Mucosa of descending colon (tissue), 3 donors: ENCODE measurements around the gene ATPAF1. TPM values are rescaled to one million over a fixed set of nuclear protein-coding genes. Genes with fewer than 3 reads are reported as not detected.

Experiments used
- ATAC-seq: fragments of 200-7000 bp; cut with Tn5 transposase; one replicate; pipeline ENCODE4 v1.9.1; 2020; ENCODE audit warnings: mild to moderate bottlenecking, moderate library complexity
- DNase-seq, 3 donors: peaks; one replicate each; pipeline ENCODE4 v3.0.0-alpha.2; 2020
- H3K36me3 ChIP-seq: fragments of 200-600 bp; one replicate; pipeline ENCODE4 v1.8.0; 2021; ENCODE audit warnings: low read depth, mild to moderate bottlenecking
- H3K4me1 ChIP-seq: fragments of 200-600 bp; one replicate; pipeline ENCODE4 v1.8.0; 2021; ENCODE audit warnings: low read depth, mild to moderate bottlenecking
- H3K4me3 ChIP-seq: fragments of 200-600 bp; one replicate; pipeline ENCODE4 v1.8.0; 2021; ENCODE audit warnings: mild to moderate bottlenecking
- H3K9me3 ChIP-seq: fragments of 200-600 bp; one replicate; pipeline ENCODE4 v1.8.0; 2021; ENCODE audit warnings: mild to moderate bottlenecking
- intact Hi-C, 2 donors: fragments of 100-400 bp; cut with DNase I in 1 of 2; cut with micrococcal nuclease in 1 of 2; formaldehyde crosslinking; loops; one replicate each; pipeline versions ENCODE4 v1.11.0 to v1.11.1; 2022; cut with DNase I, micrococcal nuclease
- total RNA-seq, 3 donors: library from RNA; stranded (reverse); fragmentation: NEBNext Ultra II Directional in 2 of 3; extraction: Animal tissue kit (Norgen Biotek cat#: 25700) in 2 of 3; gene quantifications; one replicate each; pipeline versions ENCODE4 v1.2.1 to v1.2.4, GENCODE V29; 2021 to 2023
- TF ChIP-seq, protein P1 (sequence below): fragments of 200-600 bp; IDR thresholded peaks from one replicate; pipeline ENCODE4 v1.8.0; 2022; ENCODE audit warnings: antibody characterized with exemption, mild to moderate bottlenecking
- donor health status: DM: no; HTN: no; CAD: no; lungs with moderate emphysema.
- donor health status: DM: no; HTN: no; CAD: no.
- donor health status: DM: no; HTN: yes; CAD: no.

The ATPAF1 gene
- total RNA-seq, 3 donors from 2014 or later, result 49.7 to 54.9 (median 52.6) TPM

DNA sequence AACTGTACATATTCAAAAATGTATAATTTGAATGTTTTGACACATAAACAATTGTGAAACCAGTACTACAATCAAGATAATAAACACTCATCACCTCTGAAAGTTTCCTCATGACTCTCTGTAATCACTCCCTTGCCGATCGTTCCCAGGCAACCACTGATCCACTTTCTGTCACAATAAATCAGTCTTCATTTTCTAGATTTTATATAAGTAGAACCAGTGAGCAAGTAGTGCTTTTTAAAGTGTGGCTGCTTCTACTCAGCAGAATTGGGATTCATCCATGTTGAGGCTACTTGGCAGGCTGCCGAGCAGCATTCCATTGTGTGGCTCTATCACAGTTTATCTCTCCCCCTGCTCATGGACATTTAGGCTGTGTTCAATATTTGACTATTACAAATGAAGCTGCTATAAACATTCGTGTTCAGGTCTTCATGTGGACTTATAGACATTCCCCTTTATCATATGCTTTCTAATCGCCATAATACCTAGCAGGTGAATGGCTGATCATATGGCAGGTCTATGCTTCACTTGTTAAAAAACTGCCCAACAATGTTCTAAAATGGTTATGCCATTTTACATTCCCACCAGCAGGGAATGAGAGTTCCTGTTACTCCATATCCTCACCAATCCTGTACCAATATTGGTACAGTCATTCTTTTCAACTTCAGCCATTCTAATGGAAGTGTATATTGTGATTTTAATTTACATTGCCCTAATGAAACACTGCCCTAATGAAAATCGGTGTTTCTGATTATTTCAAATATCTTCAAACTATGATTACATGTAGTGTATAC is 24.0 kb upstream of the ATPAF1 start:
- TF ChIP-seq, protein P1, sequence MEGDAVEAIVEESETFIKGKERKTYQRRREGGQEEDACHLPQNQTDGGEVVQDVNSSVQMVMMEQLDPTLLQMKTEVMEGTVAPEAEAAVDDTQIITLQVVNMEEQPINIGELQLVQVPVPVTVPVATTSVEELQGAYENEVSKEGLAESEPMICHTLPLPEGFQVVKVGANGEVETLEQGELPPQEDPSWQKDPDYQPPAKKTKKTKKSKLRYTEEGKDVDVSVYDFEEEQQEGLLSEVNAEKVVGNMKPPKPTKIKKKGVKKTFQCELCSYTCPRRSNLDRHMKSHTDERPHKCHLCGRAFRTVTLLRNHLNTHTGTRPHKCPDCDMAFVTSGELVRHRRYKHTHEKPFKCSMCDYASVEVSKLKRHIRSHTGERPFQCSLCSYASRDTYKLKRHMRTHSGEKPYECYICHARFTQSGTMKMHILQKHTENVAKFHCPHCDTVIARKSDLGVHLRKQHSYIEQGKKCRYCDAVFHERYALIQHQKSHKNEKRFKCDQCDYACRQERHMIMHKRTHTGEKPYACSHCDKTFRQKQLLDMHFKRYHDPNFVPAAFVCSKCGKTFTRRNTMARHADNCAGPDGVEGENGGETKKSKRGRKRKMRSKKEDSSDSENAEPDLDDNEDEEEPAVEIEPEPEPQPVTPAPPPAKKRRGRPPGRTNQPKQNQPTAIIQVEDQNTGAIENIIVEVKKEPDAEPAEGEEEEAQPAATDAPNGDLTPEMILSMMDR, result no peak
- Histone ChIP-seq H3K9me3 (no peaks in the 10 kb centered on the region), H3K4me1 (peaks cover 18% of the 10 kb centered on the region), H3K4me3 (no peak overlapping the region), H3K36me3 (no peaks in the 10 kb centered on the region)
- peak in 1 of 3 donors; percentile 42 for DNase-seq
- ATAC-seq, result peak; percentile 46
- intact Hi-C loops, result no loop called here

DNA sequence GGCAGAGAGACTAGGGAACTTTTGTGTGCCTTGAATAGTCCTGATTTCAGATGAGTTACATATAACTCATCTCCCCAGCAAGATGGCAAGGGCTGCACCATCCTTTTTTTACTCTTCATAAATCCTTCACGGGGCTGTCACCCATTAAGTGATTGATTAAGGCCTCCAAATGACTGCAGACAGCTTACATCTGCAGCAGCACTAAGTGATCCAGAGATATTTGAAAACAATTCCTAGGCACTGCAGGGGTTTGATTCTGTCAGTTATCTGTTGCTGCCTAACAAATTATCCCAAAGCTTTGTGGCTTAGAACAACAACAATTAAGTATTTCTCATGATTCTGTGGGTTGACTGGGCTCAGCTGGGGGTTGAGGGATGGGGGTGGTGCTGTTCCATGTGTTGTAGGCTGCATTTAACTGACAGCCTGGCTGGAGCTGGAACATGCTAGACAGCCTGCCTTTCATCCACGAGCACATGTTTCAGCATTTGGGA is 22.8 kb upstream of the ATPAF1 start:
- DNase-seq (no peak), ATAC-seq (no peak)
- TF ChIP-seq, protein P1, result no peak
- Histone ChIP-seq H3K36me3 (no peaks in the 10 kb centered on the region), H3K4me3 (no peak overlapping the region), H3K9me3 (no peaks in the 10 kb centered on the region), H3K4me1 (peaks cover 29% of the 10 kb centered on the region)
- intact Hi-C loops, result no loop called here

DNA sequence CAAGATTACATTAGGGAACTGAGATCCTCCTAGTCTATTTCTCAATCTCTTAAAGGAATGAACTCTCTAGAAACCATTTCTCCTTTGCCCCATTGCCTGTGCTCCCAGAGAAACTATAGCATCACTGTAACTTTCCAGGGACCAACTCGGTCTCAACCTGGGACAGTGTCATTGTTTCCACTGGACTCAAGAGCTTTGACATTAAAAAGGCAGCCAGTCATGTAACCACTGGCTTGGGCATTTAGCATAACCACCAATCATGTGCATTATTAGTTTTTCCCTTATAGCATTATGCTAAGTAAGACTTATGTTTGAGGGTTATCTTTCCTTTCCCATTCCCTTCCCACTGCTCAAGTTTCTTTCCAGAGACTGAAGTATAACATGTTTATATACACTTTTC is 21.7 kb upstream of the ATPAF1 start:
- Histone ChIP-seq H3K4me3 (no peak overlapping the region), H3K36me3 (peaks cover under 1% of the 10 kb centered on the region), H3K9me3 (no peaks in the 10 kb centered on the region), H3K4me1 (peaks cover 34% of the 10 kb centered on the region)
- ATAC-seq (no peak), DNase-seq (no peak)
- TF ChIP-seq, protein P1, result no peak
- intact Hi-C loops, result no loop called here

DNA sequence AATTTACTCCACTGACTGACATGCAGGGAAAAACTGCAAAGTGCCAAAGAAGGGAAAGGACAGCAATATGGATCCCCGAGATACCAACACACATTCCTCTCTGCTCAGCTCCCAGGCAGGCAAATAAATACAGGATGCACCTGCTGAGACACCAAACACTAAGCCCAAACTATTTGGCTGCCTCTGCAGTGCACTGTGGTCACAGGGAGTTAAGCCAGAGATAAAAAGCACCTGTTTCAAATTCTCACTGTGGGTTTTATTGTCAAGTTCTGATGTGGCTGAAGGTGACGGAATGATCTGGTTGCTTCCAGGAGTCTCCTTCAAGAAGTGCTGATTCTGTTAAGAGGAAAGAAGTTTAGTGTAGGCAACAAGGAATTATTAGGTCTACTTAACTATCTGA is 21.2 kb upstream of the ATPAF1 start:
- DNase-seq (no peak), ATAC-seq (no peak)
- intact Hi-C loops, result no loop called here
- TF ChIP-seq, protein P1, result no peak
- Histone ChIP-seq H3K9me3 (no peaks in the 10 kb centered on the region), H3K4me3 (no peak overlapping the region), H3K4me1 (peaks cover 34% of the 10 kb centered on the region), H3K36me3 (peaks cover 5% of the 10 kb centered on the region)

DNA sequence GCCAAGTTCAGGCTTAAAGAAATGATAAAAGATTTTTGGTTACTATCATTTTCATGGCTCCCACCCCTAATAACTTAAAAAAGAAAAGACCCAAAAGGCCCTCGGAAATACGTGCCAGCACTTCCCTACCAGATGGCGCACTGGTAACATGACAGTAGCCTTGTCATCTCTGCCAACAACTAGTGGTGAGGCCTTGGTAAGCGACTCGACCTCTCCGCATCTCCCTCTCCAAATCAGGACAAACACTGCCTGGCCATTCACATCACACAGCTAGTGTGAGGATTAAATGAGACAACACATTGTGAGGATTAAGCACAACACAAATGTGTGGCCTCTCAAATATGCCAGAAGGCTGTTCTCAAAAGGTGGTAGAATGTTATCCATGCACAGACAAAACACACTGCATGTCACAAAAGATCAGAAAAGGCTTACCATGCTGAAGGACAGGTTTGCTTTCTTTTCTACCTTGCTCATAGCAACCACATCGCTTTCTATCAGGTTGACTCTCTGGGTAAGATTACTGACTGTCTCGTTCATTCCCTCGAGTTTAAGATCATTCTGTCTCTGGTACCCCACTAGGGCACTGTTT is 19.9 kb upstream of the ATPAF1 start:
- H3K36me3 ChIP-seq, result peaks cover 5% of the 10 kb centered on the region
- H3K9me3 ChIP-seq, result no peaks in the 10 kb centered on the region
- no peak overlapping the region for H3K4me3 ChIP-seq
- TF ChIP-seq, protein P1, result no peak
- ATAC-seq (no peak), DNase-seq (peak in 1 of 3 donors; percentile 36)
- peaks cover 32% of the 10 kb centered on the region for H3K4me1 ChIP-seq
- intact Hi-C loops, result no loop called here
